HG02981 (cell line): Measurements from ENCODE around the gene LUZP2.

Experiments
- ATAC-seq: cut with Tn5 transposase; IDR thresholded peaks from one replicate; pipeline ENCODE4 v1.9.1; 2021; ENCODE audit warnings: mild to moderate bottlenecking, moderate library complexity; ENCODE audit not compliant: unreplicated experiment

LUZP2 gene

DNA sequence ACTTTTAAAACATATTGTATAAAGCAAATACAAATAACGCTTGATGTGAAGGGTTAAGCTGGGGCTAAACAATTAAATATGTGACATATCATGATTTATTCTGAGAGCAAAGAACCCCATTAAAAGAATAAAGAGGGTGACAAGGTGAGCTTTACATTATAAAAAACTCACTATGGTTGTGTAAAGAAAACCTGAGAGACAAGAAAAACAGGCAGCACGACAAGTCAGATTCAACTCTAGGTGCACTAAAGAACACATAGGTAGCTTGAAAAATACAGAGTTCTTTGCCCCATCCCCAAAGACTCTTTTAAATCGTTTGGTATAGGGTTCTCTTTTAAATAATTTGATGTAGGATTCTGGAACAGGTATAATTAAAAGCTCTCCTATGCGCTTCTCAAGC is 63.5 kb downstream of the LUZP2 start:
- no peak for ATAC-seq

GRCh38 chr11:24567380-24567779 is 70.5 kb downstream of the LUZP2 start:
- peak; percentile 89 for ATAC-seq

- ATAC-seq, result no peak
These were observed 75.5 kb downstream of the LUZP2 start for GRCh38 chr11:24572376-24572775.

GRCh38 chr11:24574461-24574860 is 77.6 kb downstream of the LUZP2 start:
- ATAC-seq, result no peak

GRCh38 chr11:24575392-24575791 is 78.5 kb downstream of the LUZP2 start:
- no peak for ATAC-seq

DNA sequence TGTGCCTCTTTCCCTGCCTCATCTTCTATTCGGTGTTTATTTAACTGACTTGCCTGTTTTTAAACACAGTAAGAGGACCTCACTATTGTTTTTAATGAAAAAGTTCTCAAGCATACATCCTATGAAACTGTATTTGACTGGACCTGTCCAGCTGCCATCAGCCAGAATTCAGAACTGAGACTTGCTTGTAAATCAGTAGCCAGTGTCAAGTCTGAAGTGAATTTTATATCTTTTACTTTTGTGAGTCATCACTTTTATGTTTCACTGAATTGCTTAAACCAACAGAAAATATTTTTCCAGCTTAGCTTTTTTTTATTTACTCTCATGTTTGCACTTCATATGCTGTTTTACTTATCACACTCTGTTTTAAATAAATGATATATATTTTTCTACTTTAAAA is 88.3 kb downstream of the LUZP2 start:
- peak; percentile 65 for ATAC-seq

GRCh38 chr11:24587635-24588034 is 90.8 kb downstream of the LUZP2 start:
- no peak for ATAC-seq

- ATAC-seq, result no peak
These were observed 91.2 kb downstream of the LUZP2 start for GRCh38 chr11:24588081-24588480.

- peak; percentile 64 for ATAC-seq
These were observed 92.2 kb downstream of the LUZP2 start for GRCh38 chr11:24589064-24589463.

DNA sequence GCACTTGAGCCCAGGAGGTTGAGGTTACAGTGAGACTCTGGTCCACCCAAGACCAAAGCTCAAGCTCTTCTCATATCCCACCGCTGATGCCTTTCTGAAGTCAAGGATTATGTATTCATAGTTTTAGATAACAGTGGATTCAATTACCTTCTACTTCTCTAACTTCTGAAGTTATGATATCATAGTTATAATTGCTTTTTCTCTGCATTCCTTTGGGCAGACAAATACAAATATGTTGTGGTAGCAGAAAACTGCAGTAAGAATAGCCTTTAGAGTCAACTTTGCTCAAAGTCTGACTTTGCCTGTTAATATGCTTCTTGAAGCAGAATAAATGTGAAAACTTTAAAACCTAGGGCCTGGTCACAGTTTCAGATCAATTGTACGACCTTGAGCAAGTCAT is 94.4 kb downstream of the LUZP2 start:
- ATAC-seq, result no peak

DNA sequence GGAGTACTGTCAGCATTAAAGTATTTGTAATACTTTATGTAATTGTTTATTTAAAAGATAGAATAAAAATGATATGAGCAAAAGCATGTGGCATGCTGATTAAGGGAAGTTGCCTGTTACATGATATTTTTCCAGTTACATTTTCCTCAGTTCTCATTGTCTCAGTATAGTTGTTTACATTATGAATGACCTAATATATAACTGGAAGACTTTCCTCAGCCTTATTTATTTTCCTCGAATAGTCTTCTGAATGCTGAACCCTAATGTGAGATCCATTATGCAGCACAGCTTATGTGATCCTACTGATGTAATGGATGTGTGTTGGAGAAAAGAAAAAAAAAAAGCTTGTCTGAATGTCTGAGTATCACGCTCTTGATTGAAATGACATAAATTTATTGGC is 95.5 kb downstream of the LUZP2 start:
- ATAC-seq, result no peak

DNA sequence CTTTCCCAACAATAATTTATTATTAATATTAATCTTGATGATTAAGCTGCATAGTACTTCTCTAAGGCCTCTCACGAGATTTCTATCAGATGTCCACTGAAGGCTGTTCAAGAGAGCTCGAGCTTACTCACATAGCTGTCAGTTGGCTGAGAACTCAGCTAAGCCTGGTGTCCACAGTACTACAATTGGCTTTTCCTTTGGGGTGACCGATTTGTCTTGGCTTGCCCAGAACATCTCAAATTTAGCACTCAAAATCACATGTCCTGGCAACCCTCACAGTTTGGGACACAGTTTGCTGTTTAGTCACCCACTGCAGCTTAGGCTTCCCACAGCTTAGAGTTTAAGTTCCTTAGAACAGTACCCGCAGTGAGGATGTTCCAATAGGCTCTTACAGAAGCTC is 96.5 kb downstream of the LUZP2 start:
- no peak for ATAC-seq

GRCh38 chr11:24594401-24594800 is 97.5 kb downstream of the LUZP2 start:
- ATAC-seq, result no peak

- no peak for ATAC-seq
These were observed 101.8 kb downstream of the LUZP2 start for GRCh38 chr11:24598641-24599040.

GRCh38 chr11:24609192-24610119 is 112.6 kb downstream of the LUZP2 start:
- no peak for ATAC-seq

- ATAC-seq, result no peak
These were observed 118.8 kb downstream of the LUZP2 start for GRCh38 chr11:24615451-24616160.

GRCh38 chr11:24617856-24618255 is 121.0 kb downstream of the LUZP2 start:
- no peak for ATAC-seq

GRCh38 chr11:24619900-24620299 is 123.0 kb downstream of the LUZP2 start:
- no peak for ATAC-seq

GRCh38 chr11:24622262-24622661 is 125.4 kb downstream of the LUZP2 start:
- no peak for ATAC-seq

- no peak for ATAC-seq
These were observed 126.3 kb downstream of the LUZP2 start for GRCh38 chr11:24623121-24623520.

- no peak for ATAC-seq
These were observed 127.6 kb downstream of the LUZP2 start for GRCh38 chr11:24624432-24624831.

DNA sequence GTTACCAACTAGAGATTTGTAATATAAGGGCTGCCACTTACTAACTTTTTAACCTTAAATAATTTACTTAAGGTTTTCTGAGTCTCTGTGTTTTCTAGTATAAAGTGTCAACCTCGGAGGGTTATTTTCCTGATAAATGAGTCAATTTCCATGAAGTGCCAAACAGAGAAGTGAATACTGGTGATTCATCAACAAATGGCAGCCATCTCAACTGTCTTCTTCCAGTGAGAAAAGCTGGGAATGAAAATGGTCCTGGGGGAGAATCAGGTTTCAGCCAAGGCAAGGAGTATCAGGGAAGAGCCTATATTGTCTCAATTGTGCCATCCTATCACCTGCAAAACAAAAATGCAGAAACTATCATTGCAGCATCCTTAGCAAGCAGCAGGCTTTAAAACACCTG is 129.1 kb downstream of the LUZP2 start:
- no peak for ATAC-seq
